ENCODE measurements around the gene NANOS3.

Gene NANOS3

GRCh38 chr19:13906521-13906904 lies 29.6 kb downstream of the NANOS3 start:
- no peak for DNase-seq (ENCODE audit: low read depth in 1 of 2, low spot score in 1 of 2)
- TF ChIP-seq GABPA (IDR thresholded peaks at IDR 0.05; ENCODE audit: low read depth) (no peak), SPI1 (IDR thresholded peaks at IDR 0.05; ENCODE audit: borderline replicate concordance, low read depth) (no peak), POLR2AphosphoS5 (IDR thresholded peaks at IDR 0.05; ENCODE audit: low read depth) (no peak), CTCF (IDR thresholded peaks at IDR 0.05; ENCODE audit: insufficient read depth, low read length) (no peak), REST (IDR thresholded peaks at IDR 0.05; ENCODE audit: insufficient replicate concordance, low read depth) (no peak)
- H3K27me3 ChIP-seq (ENCODE audit: insufficient read depth, poor library complexity, severe bottlenecking) = no peaks in the 10 kb centered on the region
- peak overlapping the region; percentile 70 for H3K27ac ChIP-seq (replicated peaks)
- H3K4me3 ChIP-seq (replicated peaks; ENCODE audit: insufficient read depth, low read length) = peak overlapping the region; percentile 91

GRCh38 chr19:13906910-13907309 lies 30.0 kb downstream of the NANOS3 start:
- Histone ChIP-seq H3K27me3 (ENCODE audit: insufficient read depth, poor library complexity, severe bottlenecking) (no peaks in the 10 kb centered on the region), H3K4me3 (replicated peaks; ENCODE audit: insufficient read depth, low read length) (peak overlapping the region; percentile 91), H3K27ac (replicated peaks) (no peak overlapping the region; the same call in 1 of the 2 replicates)
- no peak for DNase-seq (ENCODE audit: low read depth in 1 of 2, low spot score in 1 of 2)
- TF ChIP-seq POLR2AphosphoS5 (IDR thresholded peaks at IDR 0.05; ENCODE audit: low read depth) = no peak
- no peak for TF ChIP-seq SPI1 (IDR thresholded peaks at IDR 0.05; ENCODE audit: borderline replicate concordance, low read depth)
- TF ChIP-seq CTCF (IDR thresholded peaks at IDR 0.05; ENCODE audit: insufficient read depth, low read length) = no peak
- no peak for TF ChIP-seq GABPA (IDR thresholded peaks at IDR 0.05; ENCODE audit: low read depth)
- no peak for TF ChIP-seq REST (IDR thresholded peaks at IDR 0.05; ENCODE audit: insufficient replicate concordance, low read depth)

GRCh38 chr19:13908674-13909073 lies 31.7 kb downstream of the NANOS3 start:
- no peak for TF ChIP-seq POLR2AphosphoS5 (IDR thresholded peaks at IDR 0.05; ENCODE audit: low read depth)
- no peak for TF ChIP-seq SPI1 (IDR thresholded peaks at IDR 0.05; ENCODE audit: borderline replicate concordance, low read depth)
- TF ChIP-seq GABPA (IDR thresholded peaks at IDR 0.05; ENCODE audit: low read depth) = no peak
- no peak for TF ChIP-seq CTCF (IDR thresholded peaks at IDR 0.05; ENCODE audit: insufficient read depth, low read length)
- no peak for TF ChIP-seq REST (IDR thresholded peaks at IDR 0.05; ENCODE audit: insufficient replicate concordance, low read depth)

More at GRCh38 chr19:13908674-13909073, 31.7 kb downstream of the NANOS3 start:
- H3K27ac ChIP-seq (replicated peaks) = no peak overlapping the region
- DNase-seq (ENCODE audit: low read depth in 1 of 2, low spot score in 1 of 2) = no peak
- no peaks in the 10 kb centered on the region for H3K27me3 ChIP-seq (ENCODE audit: insufficient read depth, poor library complexity, severe bottlenecking)
- no peak overlapping the region for H3K4me3 ChIP-seq (replicated peaks; ENCODE audit: insufficient read depth, low read length)

All from HL-60 (cell line).